HEK293 (cell line): ENCODE measurements around the gene RPL19.
A peak's percentile ranks its signal among the peaks of the same experiment; 100 is the strongest.

Experiments
- CTCF ChIA-PET: fragments of 350-600 bp; formaldehyde crosslinking; extraction: SDS; loops from one replicate; lab custom pipeline; 2021; ENCODE audit warnings: antibody characterized with exemption; lab: Yijun Ruan, JAX
- POLR2A ChIA-PET: fragments of 300-600 bp; formaldehyde crosslinking; extraction: SDS; loops from one replicate; lab custom pipeline; 2020; ENCODE audit warnings: antibody characterized with exemption, inconsistent platforms; lab: Yijun Ruan, JAX
- H3K27ac ChIP-seq: fragments of 200-500 bp; sonication (Bioruptor generic); 2 replicates; pipeline ENCODE4 v1.5.1; 2014; ENCODE audit warnings: low read depth, low read length, control low read depth, inconsistent platforms; ENCODE audit errors: extremely low read depth
- H3K36me3 ChIP-seq, 2 experiments: fragments of 200-500 bp in 1 of 2; sonication (Bioruptor generic) in 1 of 2; 1 replicate in 1 of 2; 2 replicates in 1 of 2; pipeline ENCODE4 v1.5.1; 2014 to 2017; ENCODE audit warnings: inconsistent platforms in 2 of 2, low read length in 2 of 2; ENCODE audit not compliant: control insufficient read depth in 2 of 2, insufficient read depth in 1 of 2
- H3K4me1 ChIP-seq: fragments of 200-500 bp; sonication (Bioruptor generic); 2 replicates; pipeline ENCODE4 v1.5.1; 2014; ENCODE audit warnings: mild to moderate bottlenecking, low read length, inconsistent platforms; ENCODE audit not compliant: control insufficient read depth, insufficient read depth
- H3K4me3 ChIP-seq: 2 replicates; pipeline ENCODE4 v1.5.1; 2011; ENCODE audit warnings: low read depth, mild to moderate bottlenecking, control low read depth, low read length, moderate library complexity
- H3K9me3 ChIP-seq: fragments of 200-500 bp; sonication (Bioruptor generic); 2 replicates; pipeline ENCODE4 v1.5.1; 2014; ENCODE audit warnings: low read depth, low read length, inconsistent platforms; ENCODE audit not compliant: control insufficient read depth, insufficient read depth
- CTCF ChIP-seq: fragments of 450-650 bp; formaldehyde crosslinking; IDR thresholded peaks from 2 replicates; pipeline ENCODE4 v1.5.1; 2016; ENCODE audit warnings: missing biosample characterization, missing genetic modification characterization
- EGR2 ChIP-seq: fragments of 450-650 bp; formaldehyde crosslinking; IDR thresholded peaks from 2 replicates; pipeline ENCODE4 v1.5.1; 2016; ENCODE audit warnings: low read depth, missing biosample characterization, missing genetic modification characterization
- GLIS1 ChIP-seq: fragments of 450-650 bp; formaldehyde crosslinking; IDR thresholded peaks from 2 replicates; pipeline ENCODE4 v1.5.1; 2016; ENCODE audit warnings: missing biosample characterization, missing genetic modification characterization
- GLIS2 ChIP-seq: fragments of 450-650 bp; formaldehyde crosslinking; IDR thresholded peaks from 2 replicates; pipeline ENCODE4 v1.5.1; 2016; ENCODE audit warnings: missing biosample characterization, missing genetic modification characterization
- KLF10 ChIP-seq: fragments of 450-650 bp; IDR thresholded peaks from 2 replicates; pipeline ENCODE4 v1.5.1; 2018; ENCODE audit warnings: missing biosample characterization, mild to moderate bottlenecking, missing genetic modification characterization
- YY1 ChIP-seq: fragments of 450-650 bp; formaldehyde crosslinking; IDR thresholded peaks from 2 replicates; pipeline ENCODE4 v1.5.1; 2018; ENCODE audit warnings: missing biosample characterization, missing genetic modification characterization
- ZBTB10 ChIP-seq: fragments of 450-650 bp; formaldehyde crosslinking; IDR thresholded peaks from 2 replicates; pipeline ENCODE4 v1.5.1; 2016; ENCODE audit warnings: missing biosample characterization, missing genetic modification characterization
- ZBTB6 ChIP-seq: fragments of 450-650 bp; formaldehyde crosslinking; IDR thresholded peaks from 2 replicates; pipeline ENCODE4 v1.5.1; 2017; ENCODE audit warnings: missing biosample characterization, missing genetic modification characterization
- ZNF184 ChIP-seq: fragments of 450-650 bp; IDR thresholded peaks from 2 replicates; pipeline ENCODE4 v1.5.1; 2018; ENCODE audit warnings: missing biosample characterization, mild to moderate bottlenecking, missing genetic modification characterization
- ZNF221 ChIP-seq: fragments of 450-650 bp; formaldehyde crosslinking; IDR thresholded peaks from 2 replicates; pipeline ENCODE4 v1.5.1; 2017; ENCODE audit warnings: missing biosample characterization, missing genetic modification characterization, borderline replicate concordance
- ZNF335 ChIP-seq: fragments of 450-650 bp; formaldehyde crosslinking; conservative IDR thresholded peaks from 2 replicates; pipeline ENCODE4 v1.5.1; 2016; ENCODE audit warnings: missing biosample characterization, missing genetic modification characterization
- ZNF341 ChIP-seq: fragments of 450-650 bp; formaldehyde crosslinking; IDR thresholded peaks from 2 replicates; pipeline ENCODE4; 2016; ENCODE audit warnings: low read depth, missing biosample characterization, missing genetic modification characterization
- ZNF354C ChIP-seq: fragments of 450-650 bp; formaldehyde crosslinking; IDR thresholded peaks from 2 replicates; pipeline ENCODE4 v1.5.1; 2016; ENCODE audit warnings: missing biosample characterization, missing genetic modification characterization, low read depth, borderline replicate concordance
- ZNF571 ChIP-seq: fragments of 450-650 bp; formaldehyde crosslinking; IDR thresholded peaks from 2 replicates; pipeline ENCODE4 v1.5.0; 2017; ENCODE audit warnings: missing biosample characterization, missing genetic modification characterization
- ZNF600 ChIP-seq: fragments of 450-650 bp; formaldehyde crosslinking; IDR thresholded peaks from 2 replicates; pipeline ENCODE4 v1.5.1; 2016; ENCODE audit warnings: missing biosample characterization, missing genetic modification characterization
- ZNF843 ChIP-seq: fragments of 450-650 bp; formaldehyde crosslinking; IDR thresholded peaks from 2 replicates; pipeline ENCODE4 v1.5.1; 2016; ENCODE audit warnings: missing biosample characterization, missing genetic modification characterization
- ZSCAN16 ChIP-seq: fragments of 450-650 bp; formaldehyde crosslinking; IDR thresholded peaks from 2 replicates; pipeline ENCODE4 v1.5.1; 2016; ENCODE audit warnings: missing biosample characterization, missing genetic modification characterization
- ZSCAN4 ChIP-seq: fragments of 450-650 bp; formaldehyde crosslinking; IDR thresholded peaks from 2 replicates; pipeline ENCODE4 v1.5.1; 2017; ENCODE audit warnings: missing biosample characterization, missing genetic modification characterization

The RPL19 gene

GRCh38 chr17:39235555-39236449 lies 35.7 kb downstream of the RPL19 start (continued):
- TF ChIP-seq ZNF571 (tag by site-specific recombination) (no peak), ZSCAN4 (tag by site-specific recombination) (peak; percentile 90), CTCF (tag by site-specific recombination) (peak; percentile 96), ZSCAN16 (tag by site-specific recombination) (no peak), YY1 (tag by site-specific recombination) (no peak)

GRCh38 chr17:39236450-39236927 lies 36.4 kb downstream of the RPL19 start:
- POLR2A ChIA-PET: interaction anchor here (0.6 to 6.0 kb wide), 7 partner anchors 8 to 367 kb away, joined by 3 to 47 read pairs (median 4); partner anchors contain the start of genes LASP1, RPL19 and STAC2
- Histone ChIP-seq H3K4me3 (no peak overlapping the region), H3K4me1 (peaks cover 4% of the 10 kb centered on the region; the same call in 1 of the 2 replicates), H3K9me3 (no peaks in the 10 kb centered on the region), H3K36me3 (no peaks in the 10 kb centered on the region), H3K27ac (no peak overlapping the region)
- CTCF ChIA-PET: interaction anchor here (0.6 to 20.9 kb wide), 50 partner anchors 7 to 599 kb away, joined by 3 to 733 read pairs (median 4); partner anchors contain the start of genes ARL5C, RPL19 and STAC2
- no peak for TF ChIP-seq ZNF843 (tag by site-specific recombination)
- TF ChIP-seq EGR2: no peak
- TF ChIP-seq ZBTB10: 0 out of 2 replicates have a peak, but pooled peaks have one; percentile 15
- no peak for TF ChIP-seq ZNF354C
- TF ChIP-seq ZNF335 (tag by site-specific recombination): peak; percentile 71
- peak; percentile 54 for TF ChIP-seq ZBTB6 (tag by site-specific recombination)
- 0 out of 2 replicates have a peak, but pooled peaks have one; percentile 18 for TF ChIP-seq ZNF600 (tag by site-specific recombination)

- ChIA-PET POLR2A (interaction anchor here (1.4 to 6.0 kb wide), 4 partner anchors 31 to 367 kb away, joined by 4 to 47 read pairs (median 23); partner anchors contain the start of genes LASP1 and RPL19), CTCF (interaction anchor here (0.6 to 20.9 kb wide), 15 partner anchors 7 to 364 kb away, joined by 3 to 733 read pairs (median 5); partner anchors contain the start of genes ARL5C, RPL19 and STAC2)
- TF ChIP-seq ZNF221 (tag by site-specific recombination): no peak
- TF ChIP-seq KLF10 (tag by site-specific recombination): no peak
- TF ChIP-seq ZNF184: no peak
- 0 out of 2 replicates have a peak, but pooled peaks have one; percentile 20 for TF ChIP-seq CTCF (tag by site-specific recombination)
- TF ChIP-seq ZNF341: peak; percentile 62
- TF ChIP-seq ZNF600 (tag by site-specific recombination): peak; percentile 61
- TF ChIP-seq GLIS1 (tag by site-specific recombination): peak; percentile 98
- TF ChIP-seq GLIS2 (tag by site-specific recombination): peak; percentile 46
Measured at GRCh38 chr17:39236981-39237441, 36.9 kb downstream of the RPL19 start.

More at GRCh38 chr17:39236981-39237441, 36.9 kb downstream of the RPL19 start:
- no peak overlapping the region for H3K27ac ChIP-seq
- no peak overlapping the region for H3K4me3 ChIP-seq
- no peaks in the 10 kb centered on the region; the same call in 1 of the 2 replicates for H3K4me1 ChIP-seq
- H3K9me3 ChIP-seq: no peaks in the 10 kb centered on the region
- H3K36me3 ChIP-seq: no peaks in the 10 kb centered on the region
